DMS79 (cell line): Measurements from ENCODE around the gene CD58.
A peak's percentile ranks its signal among the peaks of the same experiment; 100 is the strongest.

Source experiments
- DNase-seq: peaks from one replicate; lab custom pipeline; 2025; lab: John Stamatoyannopoulos, UW

CD58 gene

GRCh38 chr1:116508984-116509980 is 61.5 kb downstream of the CD58 start:
- DNase-seq: no peak

- DNase-seq: no peak
These were observed 62.5 kb downstream of the CD58 start for GRCh38 chr1:116508085-116508983.

GRCh38 chr1:116507631-116508030 is 63.2 kb downstream of the CD58 start:
- DNase-seq: no peak

GRCh38 chr1:116506132-116507004 is 64.5 kb downstream of the CD58 start:
- no peak for DNase-seq

GRCh38 chr1:116504308-116505156 is 66.3 kb downstream of the CD58 start:
- no peak for DNase-seq

GRCh38 chr1:116503546-116504307 is 67.1 kb downstream of the CD58 start:
- no peak for DNase-seq

GRCh38 chr1:116502671-116503314 is 68.0 kb downstream of the CD58 start:
- DNase-seq: no peak

GRCh38 chr1:116501870-116502244 is 69.0 kb downstream of the CD58 start:
- DNase-seq: no peak

GRCh38 chr1:116501125-116501869 is 69.5 kb downstream of the CD58 start:
- no peak for DNase-seq

- peak; percentile 55 for DNase-seq
These were observed 71.8 kb downstream of the CD58 start for GRCh38 chr1:116498789-116499628.

- DNase-seq: no peak
These were observed 73.2 kb downstream of the CD58 start for GRCh38 chr1:116497656-116498055.

GRCh38 chr1:116496898-116497297 is 73.9 kb downstream of the CD58 start:
- no peak for DNase-seq

GRCh38 chr1:116496380-116496779 is 74.4 kb downstream of the CD58 start:
- no peak for DNase-seq

- DNase-seq: no peak
These were observed 75.3 kb downstream of the CD58 start for GRCh38 chr1:116495535-116495934.

- no peak for DNase-seq
These were observed 76.1 kb downstream of the CD58 start for GRCh38 chr1:116494745-116495144.

- no peak for DNase-seq
These were observed 76.5 kb downstream of the CD58 start for GRCh38 chr1:116494353-116494692.

GRCh38 chr1:116493484-116494352 is 77.1 kb downstream of the CD58 start:
- no peak for DNase-seq
